Measurements from ENCODE around the gene OR52D1.

OR52D1 gene

GRCh38 chr11:5488385-5488784, at the start of gene OR52D1:
OR52D1 (plus strand) TSS chr11:5488685; CDS start chr11:5488707, 22 bp downstream.
- DNase-seq: no peak

GRCh38 chr11:5441414-5441813, 47.1 kb upstream of the OR52D1 start, which contains the start of gene OR51I1:
OR51I1 (minus strand) TSS chr11:5441514; CDS start chr11:5441514, 0 bp downstream.
- DNase-seq: no peak

DNA sequence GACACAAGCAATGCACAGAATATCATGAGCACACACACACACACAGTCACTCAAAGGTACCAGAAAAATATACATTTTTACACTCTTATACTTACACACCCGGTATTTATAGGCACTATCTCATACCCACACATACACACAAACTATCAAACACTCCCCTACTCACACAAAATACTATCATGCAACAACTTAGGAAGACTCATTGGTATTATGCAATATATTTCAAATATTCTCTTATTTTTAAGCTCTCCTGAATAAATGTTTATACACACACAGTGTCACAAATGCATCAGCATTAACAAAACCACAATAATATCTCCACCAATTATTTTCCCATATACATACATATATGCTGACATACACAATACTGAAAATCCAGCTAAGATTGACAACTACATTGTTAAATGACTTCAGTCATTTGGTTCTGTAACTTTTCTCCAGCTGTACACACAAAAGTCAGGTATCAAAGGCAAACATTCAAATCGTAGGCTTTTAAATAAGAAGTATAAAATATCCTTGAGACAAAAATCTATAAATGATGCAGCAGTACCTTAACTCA, 44.6 kb upstream of the OR52D1 start:
- DNase-seq: no peak

DNA sequence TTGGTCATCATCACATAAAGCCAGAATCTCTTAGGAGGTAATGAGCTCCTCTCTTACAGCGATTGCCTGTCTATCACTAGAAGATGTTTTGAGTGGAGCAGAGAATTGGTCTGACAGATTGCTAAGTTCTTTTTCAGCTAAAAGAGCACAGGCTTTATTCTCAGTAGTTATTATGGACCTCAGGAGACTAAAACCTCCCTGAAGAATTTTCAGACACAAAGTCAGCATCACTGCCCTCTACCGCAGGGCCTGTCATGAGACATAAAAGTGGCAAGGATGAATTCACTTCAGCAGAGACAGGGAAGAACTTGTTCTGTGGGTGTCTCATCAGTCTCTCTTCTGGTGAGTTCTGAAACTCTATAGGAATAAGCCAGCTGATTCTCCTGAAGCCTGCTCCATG, 39.5 kb upstream of the OR52D1 start, which contains the start of gene OR51I2:
Gene OR51I2, plus strand, starts transcription at position 301 of the 400 bp plus-strand sequence. CDS start 4,166 bp downstream, outside the sequence.
- no peak for DNase-seq

GRCh38 chr11:5449432-5449831, 39.1 kb upstream of the OR52D1 start:
- DNase-seq: no peak

GRCh38 chr11:5460983-5461621, 27.4 kb upstream of the OR52D1 start:
- DNase-seq: no peak

DNA sequence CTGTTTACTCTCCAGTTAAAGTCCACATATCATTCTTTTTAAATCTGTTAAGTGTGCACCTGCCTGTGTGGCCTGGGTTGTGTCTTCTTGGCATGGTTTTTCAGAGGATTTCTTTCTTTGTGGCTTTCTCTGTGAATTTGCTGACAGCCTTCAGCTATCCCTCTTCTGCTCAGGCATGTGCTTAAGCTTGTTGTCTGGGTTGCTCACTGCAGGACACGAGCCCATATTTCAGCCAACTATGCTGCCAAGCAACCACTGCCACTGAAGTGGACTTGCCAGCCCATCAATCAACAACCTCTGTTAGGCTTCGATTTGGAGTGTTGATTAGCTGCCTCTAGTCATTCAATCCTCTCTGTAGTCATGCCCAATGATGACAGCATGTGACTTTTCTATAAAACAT, 21.0 kb upstream of the OR52D1 start:
- DNase-seq: no peak

DNA sequence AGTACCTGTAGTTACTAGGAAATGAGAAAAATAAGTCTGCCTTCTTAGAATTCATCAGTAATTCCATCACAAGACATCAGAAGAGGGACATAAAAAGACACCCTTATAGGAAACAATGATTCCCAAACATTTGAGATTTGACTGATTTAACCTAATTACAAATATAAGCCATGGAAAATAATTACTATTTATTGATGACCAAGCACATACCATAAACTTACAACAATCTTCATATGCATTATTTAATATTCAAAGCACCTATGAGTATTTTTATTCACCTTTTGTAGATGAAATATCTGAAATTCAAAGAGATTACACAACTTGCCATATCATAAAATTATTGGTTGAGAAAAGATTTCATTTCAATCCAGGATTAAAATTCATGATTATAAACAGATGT, 14.6 kb upstream of the OR52D1 start:
- DNase-seq: no peak

GRCh38 chr11:5476186-5476819, 12.2 kb upstream of the OR52D1 start:
- DNase-seq: peak; percentile 48

DNA sequence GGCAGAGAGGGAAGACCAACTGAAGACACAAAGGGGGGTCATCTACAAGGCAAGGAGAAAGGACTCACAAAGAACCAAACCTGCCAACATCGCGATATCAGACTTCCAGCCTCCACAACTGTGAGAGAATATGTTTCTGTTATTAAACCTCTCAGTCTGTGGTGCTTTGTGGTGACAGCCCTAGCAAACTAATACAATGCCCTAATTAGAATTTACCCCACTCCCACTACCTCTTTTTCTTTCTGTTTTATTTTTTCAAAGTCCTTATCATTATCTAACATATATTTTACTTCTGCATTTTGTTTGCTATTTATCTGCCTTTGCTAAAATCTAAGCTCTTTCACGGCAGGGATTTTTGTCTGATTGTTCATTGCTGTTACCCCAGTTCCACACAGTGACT, 2.5 kb upstream of the OR52D1 start:
- DNase-seq: no peak

DNA sequence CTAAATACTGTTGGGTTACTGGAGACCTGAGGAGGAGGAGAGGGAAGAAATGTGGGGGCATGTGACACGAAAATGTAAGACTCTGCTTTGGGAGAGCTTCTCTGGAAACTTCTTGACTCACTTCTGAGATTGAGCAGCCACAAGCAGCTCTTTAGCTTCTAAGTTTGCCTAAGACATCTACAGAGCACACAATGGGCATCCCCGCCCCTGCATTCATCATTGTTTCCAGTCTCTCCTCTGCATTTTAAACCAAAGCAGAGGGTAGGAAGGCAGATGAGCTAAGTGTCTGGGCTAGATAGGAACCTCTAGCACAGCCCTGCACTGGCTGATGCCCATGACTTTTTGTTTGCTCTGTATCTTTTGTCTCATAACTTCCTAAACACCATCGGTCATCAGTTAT, 2.1 kb upstream of the OR52D1 start:
- peak; percentile 20 for DNase-seq

DNA sequence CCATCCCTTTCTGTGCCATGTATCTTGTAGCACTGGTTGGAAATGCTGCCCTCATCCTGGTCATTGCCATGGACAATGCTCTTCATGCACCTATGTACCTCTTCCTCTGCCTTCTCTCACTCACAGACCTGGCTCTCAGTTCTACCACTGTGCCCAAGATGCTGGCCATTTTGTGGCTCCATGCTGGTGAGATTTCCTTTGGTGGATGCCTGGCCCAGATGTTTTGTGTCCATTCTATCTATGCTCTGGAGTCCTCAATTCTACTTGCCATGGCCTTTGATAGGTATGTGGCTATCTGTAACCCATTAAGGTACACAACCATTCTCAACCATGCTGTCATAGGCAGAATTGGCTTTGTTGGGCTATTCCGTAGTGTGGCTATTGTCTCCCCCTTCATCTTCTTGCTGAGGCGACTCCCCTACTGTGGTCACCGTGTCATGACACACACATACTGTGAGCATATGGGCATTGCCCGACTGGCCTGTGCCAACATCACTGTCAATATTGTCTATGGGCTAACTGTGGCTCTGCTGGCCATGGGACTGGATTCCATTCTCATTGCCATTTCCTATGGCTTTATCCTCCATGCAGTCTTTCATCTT, 414 bp downstream of the OR52D1 start:
- no peak for DNase-seq

- no peak for DNase-seq
Measured at GRCh38 chr11:5489576-5490357, 1.3 kb downstream of the OR52D1 start.

DNA sequence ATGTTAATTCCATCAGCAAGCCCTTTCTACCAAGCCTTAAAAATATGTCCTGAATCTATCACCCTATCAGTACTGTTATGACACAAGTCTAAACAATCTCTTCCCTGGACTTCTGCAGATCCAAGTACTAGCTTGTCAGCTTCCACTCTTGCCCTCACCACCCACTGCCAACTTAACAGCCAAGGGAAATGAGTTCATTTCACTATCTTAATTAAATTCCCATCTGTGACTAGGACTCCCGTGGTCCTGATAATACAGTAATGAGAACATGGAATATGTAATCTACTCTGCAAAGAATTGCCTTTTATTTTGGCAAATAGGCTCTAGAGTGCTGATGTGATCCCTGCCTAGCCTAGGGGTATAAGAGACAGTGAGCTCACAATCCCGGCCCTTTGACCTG, 11.2 kb downstream of the OR52D1 start:
- no peak for DNase-seq

- no peak for DNase-seq
Measured at GRCh38 chr11:5500393-5500801, 11.9 kb downstream of the OR52D1 start.

- DNase-seq: no peak
Measured at GRCh38 chr11:5504403-5504921, 16.0 kb downstream of the OR52D1 start.

DNA sequence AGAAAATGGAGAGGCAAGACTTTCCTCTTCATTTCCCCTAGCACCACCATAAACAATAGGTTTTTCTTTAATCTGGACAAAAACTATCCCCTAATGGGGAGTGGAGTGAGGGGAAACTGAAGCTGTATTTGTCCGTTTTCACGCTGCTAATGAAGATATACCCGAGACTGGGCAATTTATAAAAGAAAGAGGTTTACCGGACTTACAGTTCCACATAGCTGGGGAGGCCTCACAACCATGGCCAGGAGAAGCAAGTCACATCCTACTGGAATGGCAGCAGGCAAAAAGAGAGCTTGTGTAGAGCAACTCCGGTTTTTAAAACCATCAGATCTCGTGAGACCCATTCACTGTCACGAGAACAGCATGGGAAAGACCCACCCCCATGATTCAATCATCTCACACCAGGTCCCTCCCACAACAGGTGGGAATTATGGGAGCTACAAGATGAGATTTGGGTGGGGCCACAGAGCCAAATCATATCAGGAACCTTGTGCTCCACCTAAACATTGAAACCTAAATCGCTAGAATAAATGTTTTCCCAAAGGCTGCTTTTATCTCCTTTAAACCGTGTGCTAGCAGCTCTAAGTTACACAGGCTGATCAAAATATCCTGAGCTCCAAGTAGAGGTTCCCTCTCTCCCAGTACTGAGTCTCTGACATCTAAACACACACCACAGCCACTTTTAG, 17.0 kb downstream of the OR52D1 start:
- no peak for DNase-seq

GRCh38 chr11:5507177-5507932, 18.9 kb downstream of the OR52D1 start:
- no peak for DNase-seq

GRCh38 chr11:5507933-5508305, 19.4 kb downstream of the OR52D1 start:
- no peak for DNase-seq

DNA sequence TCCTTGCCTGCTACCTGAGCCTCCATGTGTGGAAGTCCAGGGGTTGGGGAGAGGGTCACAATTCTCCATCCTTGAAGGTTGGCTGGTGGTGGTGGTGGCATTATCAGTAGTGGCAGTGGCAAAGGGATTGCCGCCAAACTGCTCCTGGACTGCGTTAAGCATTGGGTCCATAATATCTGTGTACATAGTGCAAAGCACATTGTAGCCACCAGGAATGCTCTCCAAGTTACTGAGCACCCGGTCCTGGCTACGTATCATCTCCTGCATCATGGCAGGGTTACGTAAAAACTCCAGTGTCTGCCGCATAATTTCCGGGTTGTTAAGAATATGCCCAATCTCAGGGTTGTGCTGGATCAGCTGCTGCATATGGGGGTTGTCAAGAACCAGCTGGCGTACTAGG, 20.1 kb downstream of the OR52D1 start:
- DNase-seq: no peak

DNA sequence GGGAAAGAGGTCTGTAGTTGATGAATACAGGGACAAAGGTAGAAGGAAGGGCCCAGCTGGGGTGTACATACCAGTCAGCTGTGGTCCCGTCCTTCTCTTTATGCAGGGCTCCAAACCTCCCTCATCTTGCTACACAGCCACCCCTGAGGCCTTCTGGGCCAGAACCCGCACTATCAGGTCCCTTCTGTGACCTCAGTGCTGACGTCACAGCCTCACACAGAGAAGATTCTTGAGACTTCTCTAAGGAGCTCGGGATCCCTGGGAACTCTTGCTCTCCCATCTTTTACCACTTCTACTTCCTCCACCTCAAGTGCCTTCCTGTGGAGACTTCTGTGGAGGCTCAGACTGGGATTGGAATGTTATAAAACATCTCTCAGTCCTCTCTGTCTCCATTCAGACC, 21.3 kb downstream of the OR52D1 start, which contains the start of gene UBQLN3:
Gene UBQLN3, minus strand, starts transcription at position 155 of the 400 bp plus-strand sequence. CDS start 399 bp downstream, outside the sequence.
- DNase-seq: no peak
